ENCODE results near the gene ZNF808. TPM values are rescaled to one million over a fixed set of nuclear protein-coding genes. Genes with fewer than 3 reads are reported as not detected.

Gene ZNF808
- total and polyA plus RNA-seq, 2 of the 13 experiments (the other 11 are each of a cell fraction or from before 2014, with no cell fraction given): 3.0 to 7.4 TPM

GRCh38 chr19:52527134-52527955 lies at the start of gene ZNF808 (continued):
- no peak; the same call in 1 of the 2 replicates for TF ChIP-seq HNF4A (CRISPR knock-in tag; IDR thresholded peaks at IDR 0.05)
- TF ChIP-seq ZNF296 (CRISPR knock-in tag; conservative IDR thresholded peaks at IDR 0.05): no peak
- TF ChIP-seq DMTF1 (CRISPR knock-in tag; IDR thresholded peaks at IDR 0.05): no peak
- no peak for TF ChIP-seq DDIT3 (CRISPR knock-in tag; IDR thresholded peaks at IDR 0.05)
- TF ChIP-seq ZNF737 (CRISPR knock-in tag; IDR thresholded peaks at IDR 0.05; ENCODE audit: borderline replicate concordance): no peak
- no peak for TF ChIP-seq ZNF850 (CRISPR knock-in tag; conservative IDR thresholded peaks at IDR 0.05)
- 0 out of 2 replicates have a peak, but pooled peaks have one; percentile 10 for TF ChIP-seq CBFB (CRISPR knock-in tag; IDR thresholded peaks at IDR 0.05)
- no peak for TF ChIP-seq ZNF337 (CRISPR knock-in tag; IDR thresholded peaks at IDR 0.05; ENCODE audit: borderline replicate concordance, low read depth)
- no peak for TF ChIP-seq PAWR (CRISPR knock-in tag; IDR thresholded peaks at IDR 0.05; ENCODE audit: borderline replicate concordance)
- TF ChIP-seq ATF1 (CRISPR knock-in tag; IDR thresholded peaks at IDR 0.05): no peak
- TF ChIP-seq ZNF256 (CRISPR knock-in tag; conservative IDR thresholded peaks at IDR 0.05): no peak
- TF ChIP-seq, protein P1, sequence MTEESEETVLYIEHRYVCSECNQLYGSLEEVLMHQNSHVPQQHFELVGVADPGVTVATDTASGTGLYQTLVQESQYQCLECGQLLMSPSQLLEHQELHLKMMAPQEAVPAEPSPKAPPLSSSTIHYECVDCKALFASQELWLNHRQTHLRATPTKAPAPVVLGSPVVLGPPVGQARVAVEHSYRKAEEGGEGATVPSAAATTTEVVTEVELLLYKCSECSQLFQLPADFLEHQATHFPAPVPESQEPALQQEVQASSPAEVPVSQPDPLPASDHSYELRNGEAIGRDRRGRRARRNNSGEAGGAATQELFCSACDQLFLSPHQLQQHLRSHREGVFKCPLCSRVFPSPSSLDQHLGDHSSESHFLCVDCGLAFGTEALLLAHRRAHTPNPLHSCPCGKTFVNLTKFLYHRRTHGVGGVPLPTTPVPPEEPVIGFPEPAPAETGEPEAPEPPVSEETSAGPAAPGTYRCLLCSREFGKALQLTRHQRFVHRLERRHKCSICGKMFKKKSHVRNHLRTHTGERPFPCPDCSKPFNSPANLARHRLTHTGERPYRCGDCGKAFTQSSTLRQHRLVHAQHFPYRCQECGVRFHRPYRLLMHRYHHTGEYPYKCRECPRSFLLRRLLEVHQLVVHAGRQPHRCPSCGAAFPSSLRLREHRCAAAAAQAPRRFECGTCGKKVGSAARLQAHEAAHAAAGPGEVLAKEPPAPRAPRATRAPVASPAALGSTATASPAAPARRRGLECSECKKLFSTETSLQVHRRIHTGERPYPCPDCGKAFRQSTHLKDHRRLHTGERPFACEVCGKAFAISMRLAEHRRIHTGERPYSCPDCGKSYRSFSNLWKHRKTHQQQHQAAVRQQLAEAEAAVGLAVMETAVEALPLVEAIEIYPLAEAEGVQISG (CRISPR knock-in tag; IDR thresholded peaks at IDR 0.05): peak; percentile 53
- TF ChIP-seq, protein P2, sequence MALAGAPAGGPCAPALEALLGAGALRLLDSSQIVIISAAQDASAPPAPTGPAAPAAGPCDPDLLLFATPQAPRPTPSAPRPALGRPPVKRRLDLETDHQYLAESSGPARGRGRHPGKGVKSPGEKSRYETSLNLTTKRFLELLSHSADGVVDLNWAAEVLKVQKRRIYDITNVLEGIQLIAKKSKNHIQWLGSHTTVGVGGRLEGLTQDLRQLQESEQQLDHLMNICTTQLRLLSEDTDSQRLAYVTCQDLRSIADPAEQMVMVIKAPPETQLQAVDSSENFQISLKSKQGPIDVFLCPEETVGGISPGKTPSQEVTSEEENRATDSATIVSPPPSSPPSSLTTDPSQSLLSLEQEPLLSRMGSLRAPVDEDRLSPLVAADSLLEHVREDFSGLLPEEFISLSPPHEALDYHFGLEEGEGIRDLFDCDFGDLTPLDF (CRISPR knock-in tag; IDR thresholded peaks at IDR 0.05): 0 out of 2 replicates have a peak, but pooled peaks have one; percentile 44
- TF ChIP-seq FOXP1 (IDR thresholded peaks at IDR 0.05): no peak
- no peak for TF ChIP-seq FOXP1 (CRISPR knock-in tag; IDR thresholded peaks at IDR 0.05)
- TF ChIP-seq CBX5 (CRISPR knock-in tag; IDR thresholded peaks at IDR 0.05; ENCODE audit: borderline replicate concordance): no peak
- no peak for TF ChIP-seq ZNF775 (CRISPR knock-in tag; IDR thresholded peaks at IDR 0.05; ENCODE audit: borderline replicate concordance)
- no peak for TF ChIP-seq MBD4 (IDR thresholded peaks at IDR 0.05; ENCODE audit: borderline replicate concordance, low read length)
- TF ChIP-seq ZNF777 (CRISPR knock-in tag; IDR thresholded peaks at IDR 0.05): no peak
- no peak for TF ChIP-seq TCF12 (IDR thresholded peaks at IDR 0.05)
- TF ChIP-seq TCF12 (CRISPR knock-in tag; IDR thresholded peaks at IDR 0.05): no peak
- TF ChIP-seq, protein P3, sequence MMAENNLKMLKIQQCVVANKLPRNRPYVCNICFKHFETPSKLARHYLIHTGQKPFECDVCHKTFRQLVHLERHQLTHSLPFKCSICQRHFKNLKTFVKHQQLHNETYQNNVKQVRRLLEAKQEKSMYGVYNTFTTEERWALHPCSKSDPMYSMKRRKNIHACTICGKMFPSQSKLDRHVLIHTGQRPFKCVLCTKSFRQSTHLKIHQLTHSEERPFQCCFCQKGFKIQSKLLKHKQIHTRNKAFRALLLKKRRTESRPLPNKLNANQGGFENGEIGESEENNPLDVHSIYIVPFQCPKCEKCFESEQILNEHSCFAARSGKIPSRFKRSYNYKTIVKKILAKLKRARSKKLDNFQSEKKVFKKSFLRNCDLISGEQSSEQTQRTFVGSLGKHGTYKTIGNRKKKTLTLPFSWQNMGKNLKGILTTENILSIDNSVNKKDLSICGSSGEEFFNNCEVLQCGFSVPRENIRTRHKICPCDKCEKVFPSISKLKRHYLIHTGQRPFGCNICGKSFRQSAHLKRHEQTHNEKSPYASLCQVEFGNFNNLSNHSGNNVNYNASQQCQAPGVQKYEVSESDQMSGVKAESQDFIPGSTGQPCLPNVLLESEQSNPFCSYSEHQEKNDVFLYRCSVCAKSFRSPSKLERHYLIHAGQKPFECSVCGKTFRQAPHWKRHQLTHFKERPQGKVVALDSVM (CRISPR knock-in tag; IDR thresholded peaks at IDR 0.05): peak; percentile 31; the same call in 1 of the 2 replicates
